ENCODE results near the gene CCT5. TPM values are rescaled to one million over a fixed set of nuclear protein-coding genes. Genes with fewer than 3 reads are reported as not detected.

The CCT5 gene
- total RNA-seq, 1 donor from 2014 or later = 66.1 TPM

- Histone ChIP-seq H3K4me3 (no peak overlapping the region), H3K9me3 (no peaks in the 10 kb centered on the region), H3K36me3 (peaks cover 70 to 84% of the 10 kb centered on the region in 2 donors), H3K27ac (no peak overlapping the region), H3K4me1 (no peaks in the 10 kb centered on the region), H3K27me3 (no peaks in the 10 kb centered on the region)
- no peak for DNase-seq (ENCODE audit: low spot score in 2 of 2)
- intact Hi-C loops (cut with DNase I) = no loop called here
- TF ChIP-seq CTCF (IDR thresholded peaks at IDR 0.05) = no peak
Observed at GRCh38 chr5:10262121-10262774, 12.2 kb downstream of the CCT5 start.

- peaks cover 63 to 76% of the 10 kb centered on the region in 2 donors for H3K36me3 ChIP-seq
- no peaks in the 10 kb centered on the region for H3K27me3 ChIP-seq
- no peak for DNase-seq (ENCODE audit: low spot score in 2 of 2)
- H3K4me1 ChIP-seq = no peaks in the 10 kb centered on the region
- no peak for TF ChIP-seq CTCF (IDR thresholded peaks at IDR 0.05)
- intact Hi-C loops (cut with DNase I) = no loop called here
- no peaks in the 10 kb centered on the region for H3K9me3 ChIP-seq
- no peak overlapping the region for H3K27ac ChIP-seq
- no peak overlapping the region for H3K4me3 ChIP-seq
Observed at GRCh38 chr5:10262995-10263394, 12.9 kb downstream of the CCT5 start.

GRCh38 chr5:10264604-10265003, 14.5 kb downstream of the CCT5 start:
- no peak for TF ChIP-seq CTCF (IDR thresholded peaks at IDR 0.05)
- intact Hi-C loops (cut with DNase I) = no loop called here
- no peak for DNase-seq (ENCODE audit: low spot score in 2 of 2)
- no peak overlapping the region for H3K4me3 ChIP-seq
- no peaks in the 10 kb centered on the region for H3K27me3 ChIP-seq
- no peaks in the 10 kb centered on the region for H3K4me1 ChIP-seq
- no peaks in the 10 kb centered on the region for H3K9me3 ChIP-seq
- peaks cover 47 to 60% of the 10 kb centered on the region in 2 donors for H3K36me3 ChIP-seq
- no peak overlapping the region for H3K27ac ChIP-seq

GRCh38 chr5:10265245-10266109, 15.4 kb downstream of the CCT5 start:
- intact Hi-C loops (cut with DNase I) = no loop called here
- Histone ChIP-seq H3K27ac (no peak overlapping the region), H3K4me3 (no peak overlapping the region), H3K4me1 (no peaks in the 10 kb centered on the region), H3K27me3 (no peaks in the 10 kb centered on the region), H3K9me3 (no peaks in the 10 kb centered on the region), H3K36me3 (peaks cover 38 to 52% of the 10 kb centered on the region in 2 donors)
- DNase-seq (ENCODE audit: low spot score in 2 of 2) = no peak
- TF ChIP-seq CTCF (IDR thresholded peaks at IDR 0.05) = no peak

GRCh38 chr5:10266137-10266536, 16.1 kb downstream of the CCT5 start:
- no peak for TF ChIP-seq CTCF (IDR thresholded peaks at IDR 0.05)
- DNase-seq (ENCODE audit: low spot score in 2 of 2) = no peak
- H3K27ac ChIP-seq = no peak overlapping the region
- no peaks in the 10 kb centered on the region for H3K27me3 ChIP-seq
- H3K36me3 ChIP-seq = peaks cover 31 to 45% of the 10 kb centered on the region in 2 donors
- no peaks in the 10 kb centered on the region for H3K4me1 ChIP-seq
- no peak overlapping the region for H3K4me3 ChIP-seq
- H3K9me3 ChIP-seq = no peaks in the 10 kb centered on the region
- intact Hi-C loops (cut with DNase I) = no loop called here

Measured in ascending aorta (tissue), 2 donors.